ENCODE measurements around the gene RAMP2. TPM values are rescaled to one million over a fixed set of nuclear protein-coding genes. Genes with fewer than 3 reads are reported as not detected.

RAMP2 gene
- total and polyA plus RNA-seq, 4 donors, result 43.8 to 101 (median 60.8) TPM

DNA sequence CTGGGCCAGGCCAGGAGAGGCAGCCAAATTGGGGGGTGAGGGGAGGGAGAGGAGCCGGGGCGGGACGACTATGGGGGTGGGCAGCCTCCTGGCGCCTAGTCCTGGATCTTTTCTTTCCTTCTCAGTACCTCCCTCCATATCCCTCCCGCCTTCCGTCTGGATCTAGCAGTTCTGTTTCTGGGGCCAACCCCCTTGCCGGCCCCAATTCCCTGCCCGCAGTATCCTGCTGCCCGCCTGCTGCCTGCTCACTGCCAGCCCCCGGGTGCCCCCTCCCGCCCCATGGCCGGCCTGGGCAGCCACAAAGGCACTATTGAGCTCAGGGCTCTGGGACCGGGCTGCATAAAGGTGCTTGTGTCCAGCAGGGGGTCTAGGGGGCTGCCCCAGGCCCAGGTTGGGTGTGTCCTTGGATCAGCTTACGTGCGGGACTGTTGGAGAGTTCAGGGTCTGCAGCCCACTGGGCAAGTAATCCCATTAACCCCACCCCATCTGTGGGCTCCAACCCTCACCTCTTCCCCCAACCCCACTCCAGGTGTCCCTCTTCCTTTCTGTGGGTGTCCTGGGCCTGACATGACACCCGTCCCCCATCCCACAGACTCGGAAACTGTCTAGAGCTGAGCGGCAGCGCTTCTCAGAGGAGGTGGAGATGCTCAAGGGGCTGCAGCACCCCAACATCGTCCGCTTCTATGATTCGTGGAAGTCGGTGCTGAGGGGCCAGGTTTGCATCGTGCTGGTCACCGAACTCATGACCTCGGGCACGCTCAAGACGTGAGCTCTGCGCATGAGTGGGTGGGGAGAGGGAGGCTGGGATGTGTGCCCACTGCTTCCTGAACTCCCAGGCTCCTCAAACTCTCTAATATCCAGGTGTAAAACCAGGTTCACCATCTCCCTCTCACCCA lies 21.4 kb downstream of the RAMP2 start:
- 29 to 45% methylated on average over 28 to 29 of the region's 29 CpGs for WGBS, 2 donors
- ATAC-seq (ENCODE audit: insufficient read depth, low FRiP score) (no peak), DNase-seq (no peak)
- Histone ChIP-seq H3K4me1 (ENCODE audit: control insufficient read depth in 5 of 5, insufficient read depth in 5 of 5, low read length in 5 of 5) (peaks cover 0 to 36% (median 10%) of the 10 kb centered on the region in 5 donors), H3K9me3 (ENCODE audit: control insufficient read depth in 4 of 4, insufficient read depth in 3 of 4, low read length in 3 of 4) (peaks cover 0 to 2% (median 0%) of the 10 kb centered on the region in 4 donors), H3K27ac (ENCODE audit: low read depth in 1 of 2, low read length in 1 of 2) (no peak overlapping the region), H3K27me3 (ENCODE audit: control insufficient read depth in 3 of 3, insufficient read depth in 3 of 3, low read length in 2 of 3) (peaks cover 0 to 68% (median 53%) of the 10 kb centered on the region in 3 donors), H3K36me3 (ENCODE audit: control insufficient read depth in 4 of 4, insufficient read depth in 4 of 4, low read length in 4 of 4) (peaks cover 3 to 21% (median 10%) of the 10 kb centered on the region in 4 donors), H3K4me3 (no peak overlapping the region), H3K9ac (ENCODE audit: insufficient read depth in 1 of 2, low read length in 2 of 2) (no peak overlapping the region)
- TF ChIP-seq, protein P1, sequence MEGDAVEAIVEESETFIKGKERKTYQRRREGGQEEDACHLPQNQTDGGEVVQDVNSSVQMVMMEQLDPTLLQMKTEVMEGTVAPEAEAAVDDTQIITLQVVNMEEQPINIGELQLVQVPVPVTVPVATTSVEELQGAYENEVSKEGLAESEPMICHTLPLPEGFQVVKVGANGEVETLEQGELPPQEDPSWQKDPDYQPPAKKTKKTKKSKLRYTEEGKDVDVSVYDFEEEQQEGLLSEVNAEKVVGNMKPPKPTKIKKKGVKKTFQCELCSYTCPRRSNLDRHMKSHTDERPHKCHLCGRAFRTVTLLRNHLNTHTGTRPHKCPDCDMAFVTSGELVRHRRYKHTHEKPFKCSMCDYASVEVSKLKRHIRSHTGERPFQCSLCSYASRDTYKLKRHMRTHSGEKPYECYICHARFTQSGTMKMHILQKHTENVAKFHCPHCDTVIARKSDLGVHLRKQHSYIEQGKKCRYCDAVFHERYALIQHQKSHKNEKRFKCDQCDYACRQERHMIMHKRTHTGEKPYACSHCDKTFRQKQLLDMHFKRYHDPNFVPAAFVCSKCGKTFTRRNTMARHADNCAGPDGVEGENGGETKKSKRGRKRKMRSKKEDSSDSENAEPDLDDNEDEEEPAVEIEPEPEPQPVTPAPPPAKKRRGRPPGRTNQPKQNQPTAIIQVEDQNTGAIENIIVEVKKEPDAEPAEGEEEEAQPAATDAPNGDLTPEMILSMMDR (IDR thresholded peaks at IDR 0.05; ENCODE audit: control extremely low read depth, extremely low read depth), result no peak

DNA sequence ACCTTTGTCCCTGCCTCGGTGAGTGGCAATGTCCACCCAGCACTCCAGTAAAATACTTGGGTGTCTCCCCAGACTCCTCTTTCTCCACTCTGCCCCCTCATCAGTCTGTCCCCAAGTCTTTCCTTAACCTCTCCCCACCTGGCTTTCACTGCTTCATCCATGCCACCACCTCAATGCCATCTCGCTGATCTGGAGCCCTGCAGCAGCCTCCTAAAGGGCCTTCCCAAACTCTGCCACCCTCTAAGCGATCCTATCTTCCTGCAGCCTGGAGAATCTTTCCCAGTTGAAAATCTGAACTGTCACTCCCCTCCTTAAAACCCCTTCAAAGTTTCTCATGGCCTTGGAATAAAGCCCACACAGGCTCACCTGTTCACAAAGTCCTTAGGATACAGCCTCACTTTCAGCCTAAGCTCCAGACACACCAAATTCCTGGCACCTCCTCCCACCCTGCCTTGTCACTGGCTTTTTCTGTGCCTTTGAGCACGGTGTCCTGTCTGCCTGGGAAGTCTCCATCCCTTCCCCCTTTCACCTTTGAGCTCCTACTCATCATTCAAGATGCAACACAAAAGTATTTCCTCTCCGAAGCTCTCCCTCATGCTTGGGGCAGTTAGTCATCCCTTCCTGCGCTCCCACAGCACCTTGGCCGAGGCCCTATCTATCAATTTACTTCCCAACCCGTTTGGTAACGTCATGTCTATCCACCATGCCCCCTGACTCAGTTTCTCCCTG lies 22.2 kb downstream of the RAMP2 start:
- no peak for ATAC-seq (ENCODE audit: insufficient read depth, low FRiP score)
- Histone ChIP-seq H3K36me3 (ENCODE audit: control insufficient read depth in 4 of 4, insufficient read depth in 4 of 4, low read length in 4 of 4) (peaks cover 3 to 16% (median 7%) of the 10 kb centered on the region in 4 donors), H3K4me1 (ENCODE audit: control insufficient read depth in 5 of 5, insufficient read depth in 5 of 5, low read length in 5 of 5) (peaks cover 0 to 36% (median 10%) of the 10 kb centered on the region in 5 donors), H3K27me3 (ENCODE audit: control insufficient read depth in 3 of 3, insufficient read depth in 3 of 3, low read length in 2 of 3) (peaks cover 0 to 76% (median 53%) of the 10 kb centered on the region in 3 donors), H3K4me3 (no peak overlapping the region), H3K9ac (ENCODE audit: insufficient read depth in 1 of 2, low read length in 2 of 2) (no peak overlapping the region), H3K9me3 (ENCODE audit: control insufficient read depth in 4 of 4, insufficient read depth in 3 of 4, low read length in 3 of 4) (peaks cover 0 to 2% (median 0%) of the 10 kb centered on the region in 4 donors), H3K27ac (ENCODE audit: low read depth in 1 of 2, low read length in 1 of 2) (no peak overlapping the region)
- TF ChIP-seq, protein P1 (IDR thresholded peaks at IDR 0.05; ENCODE audit: control extremely low read depth, extremely low read depth), result no peak
- no peak for DNase-seq
- WGBS, 2 donors, result 29 to 41% methylated on average over 9 of the region's 9 CpGs

DNA sequence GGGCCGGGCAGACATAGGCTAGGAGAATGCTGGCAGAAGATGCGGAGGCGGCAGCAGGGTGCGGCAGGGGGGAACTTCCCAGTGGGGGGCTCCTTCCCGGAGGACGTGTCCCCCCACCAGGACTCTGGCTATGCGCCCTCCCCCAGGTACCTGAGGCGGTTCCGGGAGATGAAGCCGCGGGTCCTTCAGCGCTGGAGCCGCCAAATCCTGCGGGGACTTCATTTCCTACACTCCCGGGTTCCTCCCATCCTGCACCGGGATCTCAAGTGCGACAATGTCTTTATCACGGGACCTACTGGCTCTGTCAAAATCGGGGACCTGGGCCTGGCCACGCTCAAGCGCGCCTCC lies 22.7 kb downstream of the RAMP2 start:
- H3K36me3 ChIP-seq (ENCODE audit: control insufficient read depth in 4 of 4, insufficient read depth in 4 of 4, low read length in 4 of 4), result peaks cover 3 to 11% (median 5%) of the 10 kb centered on the region in 4 donors
- no peak for DNase-seq
- no peak for ATAC-seq (ENCODE audit: insufficient read depth, low FRiP score)
- H3K9me3 ChIP-seq (ENCODE audit: control insufficient read depth in 4 of 4, insufficient read depth in 3 of 4, low read length in 3 of 4), result peaks cover 0 to 2% (median 0%) of the 10 kb centered on the region in 4 donors
- no peak overlapping the region for H3K9ac ChIP-seq (ENCODE audit: insufficient read depth in 1 of 2, low read length in 2 of 2)
- WGBS, 2 donors, result 10 to 30% methylated on average over 22 of the region's 22 CpGs
- H3K4me3 ChIP-seq, result no peak overlapping the region
- H3K4me1 ChIP-seq (ENCODE audit: control insufficient read depth in 5 of 5, insufficient read depth in 5 of 5, low read length in 5 of 5), result peaks cover 0 to 36% (median 10%) of the 10 kb centered on the region in 5 donors
- H3K27me3 ChIP-seq (ENCODE audit: control insufficient read depth in 3 of 3, insufficient read depth in 3 of 3, low read length in 2 of 3), result peaks cover 0 to 78% (median 53%) of the 10 kb centered on the region in 3 donors
- TF ChIP-seq, protein P1 (IDR thresholded peaks at IDR 0.05; ENCODE audit: control extremely low read depth, extremely low read depth), result no peak
- H3K27ac ChIP-seq (ENCODE audit: low read depth in 1 of 2, low read length in 1 of 2), result no peak overlapping the region
